ENCODE data around the gene SEPTIN12. TPM values are rescaled to one million over a fixed set of nuclear protein-coding genes. Genes with fewer than 3 reads are reported as not detected.

Gene SEPTIN12
- polyA plus RNA-seq, 2 donors: 0.07 TPM; not detected in 1

GRCh38 chr16:4825196-4825595 lies 37.1 kb upstream of the SEPTIN12 start:
- H3K36me3 ChIP-seq (ENCODE audit: control insufficient read depth in 2 of 2, insufficient read depth in 2 of 2, low read length in 1 of 2): peaks cover 18 to 40% of the 10 kb centered on the region in 2 donors
- 87 to 89% methylated on average over 8 of the region's 8 CpGs for WGBS, 2 donors

GRCh38 chr16:4820652-4821051 lies 32.5 kb upstream of the SEPTIN12 start:
- H3K4me1 ChIP-seq (ENCODE audit: control insufficient read depth in 2 of 2, insufficient read depth in 2 of 2, low read length in 1 of 2): no peaks in the 10 kb centered on the region
- H3K27me3 ChIP-seq (ENCODE audit: control insufficient read depth in 1 of 2, insufficient read depth in 2 of 2, low read length in 2 of 2): no peaks in the 10 kb centered on the region
- no peak overlapping the region for H3K27ac ChIP-seq (ENCODE audit: low read depth in 2 of 2, low read length in 1 of 2)
- H3K9me3 ChIP-seq (ENCODE audit: control insufficient read depth in 2 of 2, insufficient read depth in 1 of 2, low read depth in 1 of 2, low read length in 1 of 2): no peaks in the 10 kb centered on the region
- H3K36me3 ChIP-seq (ENCODE audit: control insufficient read depth in 2 of 2, insufficient read depth in 2 of 2, low read length in 1 of 2): peaks cover 28 to 34% of the 10 kb centered on the region in 2 donors
- WGBS, 2 donors: 62 to 72% methylated on average over 6 of the region's 6 CpGs
- no peak overlapping the region for H3K4me3 ChIP-seq (ENCODE audit: low read depth in 1 of 2, low read length in 2 of 2)

More at GRCh38 chr16:4825196-4825595, 37.1 kb upstream of the SEPTIN12 start:
- Histone ChIP-seq H3K4me1 (ENCODE audit: control insufficient read depth in 2 of 2, insufficient read depth in 2 of 2, low read length in 1 of 2) (no peaks in the 10 kb centered on the region), H3K4me3 (ENCODE audit: low read depth in 1 of 2, low read length in 2 of 2) (no peak overlapping the region), H3K27ac (ENCODE audit: low read depth in 2 of 2, low read length in 1 of 2) (no peak overlapping the region), H3K27me3 (ENCODE audit: control insufficient read depth in 1 of 2, insufficient read depth in 2 of 2, low read length in 2 of 2) (no peaks in the 10 kb centered on the region), H3K9me3 (ENCODE audit: control insufficient read depth in 2 of 2, insufficient read depth in 1 of 2, low read depth in 1 of 2, low read length in 1 of 2) (no peaks in the 10 kb centered on the region)

GRCh38 chr16:4814542-4815173 lies 26.5 kb upstream of the SEPTIN12 start:
- Histone ChIP-seq H3K27me3 (ENCODE audit: control insufficient read depth in 1 of 2, insufficient read depth in 2 of 2, low read length in 2 of 2) (no peaks in the 10 kb centered on the region), H3K4me3 (ENCODE audit: low read depth in 1 of 2, low read length in 2 of 2) (no peak overlapping the region), H3K36me3 (ENCODE audit: control insufficient read depth in 2 of 2, insufficient read depth in 2 of 2, low read length in 1 of 2) (peaks cover 27 to 38% of the 10 kb centered on the region in 2 donors), H3K27ac (ENCODE audit: low read depth in 2 of 2, low read length in 1 of 2) (peak overlapping the region; percentile 48 to 73), H3K9me3 (ENCODE audit: control insufficient read depth in 2 of 2, insufficient read depth in 1 of 2, low read depth in 1 of 2, low read length in 1 of 2) (no peaks in the 10 kb centered on the region), H3K4me1 (ENCODE audit: control insufficient read depth in 2 of 2, insufficient read depth in 2 of 2, low read length in 1 of 2) (peaks cover 0 to 3% of the 10 kb centered on the region in 2 donors)
- 81 to 83% methylated on average over 16 of the region's 16 CpGs for WGBS, 2 donors

- Histone ChIP-seq H3K27me3 (ENCODE audit: control insufficient read depth in 1 of 2, insufficient read depth in 2 of 2, low read length in 2 of 2) (no peaks in the 10 kb centered on the region), H3K36me3 (ENCODE audit: control insufficient read depth in 2 of 2, insufficient read depth in 2 of 2, low read length in 1 of 2) (peaks cover 23 to 38% of the 10 kb centered on the region in 2 donors), H3K27ac (ENCODE audit: low read depth in 2 of 2, low read length in 1 of 2) (peak overlapping the region; percentile 48 to 73), H3K9me3 (ENCODE audit: control insufficient read depth in 2 of 2, insufficient read depth in 1 of 2, low read depth in 1 of 2, low read length in 1 of 2) (no peaks in the 10 kb centered on the region), H3K4me1 (ENCODE audit: control insufficient read depth in 2 of 2, insufficient read depth in 2 of 2, low read length in 1 of 2) (peaks cover 0 to 3% of the 10 kb centered on the region in 2 donors), H3K4me3 (ENCODE audit: low read depth in 1 of 2, low read length in 2 of 2) (no peak overlapping the region)
Observed at GRCh38 chr16:4814046-4814445, 25.9 kb upstream of the SEPTIN12 start.

- peak overlapping the region; percentile 62 to 63 for H3K27ac ChIP-seq (ENCODE audit: low read depth in 2 of 2, low read length in 1 of 2)
- peaks cover 0 to 3% of the 10 kb centered on the region in 2 donors for H3K4me1 ChIP-seq (ENCODE audit: control insufficient read depth in 2 of 2, insufficient read depth in 2 of 2, low read length in 1 of 2)
- H3K36me3 ChIP-seq (ENCODE audit: control insufficient read depth in 2 of 2, insufficient read depth in 2 of 2, low read length in 1 of 2): peaks cover 23 to 34% of the 10 kb centered on the region in 2 donors
- H3K27me3 ChIP-seq (ENCODE audit: control insufficient read depth in 1 of 2, insufficient read depth in 2 of 2, low read length in 2 of 2): no peaks in the 10 kb centered on the region
- 90 to 95% methylated on average over 16 of the region's 16 CpGs for WGBS, 2 donors
- H3K4me3 ChIP-seq (ENCODE audit: low read depth in 1 of 2, low read length in 2 of 2): no peak overlapping the region
- H3K9me3 ChIP-seq (ENCODE audit: control insufficient read depth in 2 of 2, insufficient read depth in 1 of 2, low read depth in 1 of 2, low read length in 1 of 2): no peaks in the 10 kb centered on the region
Observed at GRCh38 chr16:4813251-4814003, 25.3 kb upstream of the SEPTIN12 start.

- Histone ChIP-seq H3K27me3 (ENCODE audit: control insufficient read depth in 1 of 2, insufficient read depth in 2 of 2, low read length in 2 of 2) (no peaks in the 10 kb centered on the region), H3K9me3 (ENCODE audit: control insufficient read depth in 2 of 2, insufficient read depth in 1 of 2, low read depth in 1 of 2, low read length in 1 of 2) (no peaks in the 10 kb centered on the region), H3K27ac (ENCODE audit: low read depth in 2 of 2, low read length in 1 of 2) (no peak overlapping the region), H3K4me1 (ENCODE audit: control insufficient read depth in 2 of 2, insufficient read depth in 2 of 2, low read length in 1 of 2) (peaks cover 0 to 3% of the 10 kb centered on the region in 2 donors), H3K36me3 (ENCODE audit: control insufficient read depth in 2 of 2, insufficient read depth in 2 of 2, low read length in 1 of 2) (peaks cover 19 to 27% of the 10 kb centered on the region in 2 donors), H3K4me3 (ENCODE audit: low read depth in 1 of 2, low read length in 2 of 2) (no peak overlapping the region)
- WGBS, 2 donors: 86 to 90% methylated on average over 9 of the region's 9 CpGs
Observed at GRCh38 chr16:4811773-4812172, 23.6 kb upstream of the SEPTIN12 start.

- Histone ChIP-seq H3K36me3 (ENCODE audit: control insufficient read depth in 2 of 2, insufficient read depth in 2 of 2, low read length in 1 of 2) (peaks cover 19 to 27% of the 10 kb centered on the region in 2 donors), H3K9me3 (ENCODE audit: control insufficient read depth in 2 of 2, insufficient read depth in 1 of 2, low read depth in 1 of 2, low read length in 1 of 2) (no peaks in the 10 kb centered on the region), H3K27ac (ENCODE audit: low read depth in 2 of 2, low read length in 1 of 2) (no peak overlapping the region), H3K27me3 (ENCODE audit: control insufficient read depth in 1 of 2, insufficient read depth in 2 of 2, low read length in 2 of 2) (no peaks in the 10 kb centered on the region), H3K4me1 (ENCODE audit: control insufficient read depth in 2 of 2, insufficient read depth in 2 of 2, low read length in 1 of 2) (peaks cover 0 to 3% of the 10 kb centered on the region in 2 donors), H3K4me3 (ENCODE audit: low read depth in 1 of 2, low read length in 2 of 2) (no peak overlapping the region)
- WGBS, 2 donors: 95 to 97% methylated on average over 3 of the region's 3 CpGs
Observed at GRCh38 chr16:4811242-4811641, 23.1 kb upstream of the SEPTIN12 start.

GRCh38 chr16:4806280-4806679 lies 18.1 kb upstream of the SEPTIN12 start:
- no peaks in the 10 kb centered on the region for H3K9me3 ChIP-seq (ENCODE audit: control insufficient read depth in 2 of 2, insufficient read depth in 1 of 2, low read depth in 1 of 2, low read length in 1 of 2)
- H3K4me1 ChIP-seq (ENCODE audit: control insufficient read depth in 2 of 2, insufficient read depth in 2 of 2, low read length in 1 of 2): peaks cover 0 to 3% of the 10 kb centered on the region in 2 donors
- H3K27me3 ChIP-seq (ENCODE audit: control insufficient read depth in 1 of 2, insufficient read depth in 2 of 2, low read length in 2 of 2): no peaks in the 10 kb centered on the region
- no peak overlapping the region for H3K4me3 ChIP-seq (ENCODE audit: low read depth in 1 of 2, low read length in 2 of 2)
- peaks cover 10 to 14% of the 10 kb centered on the region in 2 donors for H3K36me3 ChIP-seq (ENCODE audit: control insufficient read depth in 2 of 2, insufficient read depth in 2 of 2, low read length in 1 of 2)
- H3K27ac ChIP-seq (ENCODE audit: low read depth in 2 of 2, low read length in 1 of 2): no peak overlapping the region
- 95 to 98% methylated on average over 6 of the region's 6 CpGs for WGBS, 2 donors

GRCh38 chr16:4805231-4805630 lies 17.1 kb upstream of the SEPTIN12 start:
- H3K9me3 ChIP-seq (ENCODE audit: control insufficient read depth in 2 of 2, insufficient read depth in 1 of 2, low read depth in 1 of 2, low read length in 1 of 2): no peaks in the 10 kb centered on the region
- H3K36me3 ChIP-seq (ENCODE audit: control insufficient read depth in 2 of 2, insufficient read depth in 2 of 2, low read length in 1 of 2): peaks cover 7 to 16% of the 10 kb centered on the region in 2 donors
- no peak overlapping the region for H3K27ac ChIP-seq (ENCODE audit: low read depth in 2 of 2, low read length in 1 of 2)
- H3K4me3 ChIP-seq (ENCODE audit: low read depth in 1 of 2, low read length in 2 of 2): no peak overlapping the region
- WGBS, 2 donors: 86 to 88% methylated on average over 11 of the region's 11 CpGs
- peaks cover 0 to 13% of the 10 kb centered on the region in 2 donors for H3K4me1 ChIP-seq (ENCODE audit: control insufficient read depth in 2 of 2, insufficient read depth in 2 of 2, low read length in 1 of 2)
- H3K27me3 ChIP-seq (ENCODE audit: control insufficient read depth in 1 of 2, insufficient read depth in 2 of 2, low read length in 2 of 2): no peaks in the 10 kb centered on the region

Measured in esophagus (tissue), 2 donors.